Pancreas (tissue), 10 donors: ENCODE results near the gene PRKD1. TPM values are rescaled to one million over a fixed set of nuclear protein-coding genes. Genes with fewer than 3 reads are reported as not detected.

Experiments
- ATAC-seq, 4 donors: fragments of 200-7000 bp; cut with Tn5 transposase; one replicate each; pipeline versions ENCODE4 v1.8.0 to v1.9.1; 2020; ENCODE audit warnings: mild to moderate bottlenecking in 4 of 4, moderate library complexity in 4 of 4
- DNase-seq, 6 donors: peaks; one replicate each; pipeline ENCODE4 v3.0.0-alpha.2; 2020
- FAIRE-seq: peaks from 2 replicates; lab custom pipeline; 2012; peaks lifted over from hg19 to GRCh38; lab: Jason Lieb, UNC
- H3K27ac ChIP-seq, 4 donors: fragments of 200-600 bp; sonication (generic); 1 replicate in 3 of 4; 2 replicates in 1 of 4; pipeline versions ENCODE4 v1.5.0 to v1.8.0; 2020
- H3K27me3 ChIP-seq, 4 donors: fragments of 200-600 bp; one replicate each; pipeline ENCODE4 v1.8.0; 2021
- H3K36me3 ChIP-seq, 3 donors: fragments of 200-600 bp; sonication (generic) in 1 of 3; one replicate each; pipeline versions ENCODE4 v1.5.0 to v1.8.0; 2020 to 2021
- H3K4me1 ChIP-seq, 3 donors: fragments of 200-600 bp; one replicate each; pipeline ENCODE4 v1.8.0; 2021
- H3K4me3 ChIP-seq, 4 donors: fragments of 200-600 bp; sonication (generic) in 2 of 4; one replicate each; pipeline versions ENCODE4 v1.5.0 to v1.8.0; 2020 to 2021
- H3K9me3 ChIP-seq, 4 donors: fragments of 200-600 bp; one replicate each; pipeline ENCODE4 v1.8.0; 2021
- CTCF ChIP-seq, 4 donors: fragments of 200-600 bp; sonication (generic) in 3 of 4; IDR thresholded peaks; one replicate each; pipeline versions ENCODE4 v1.5.0 to v1.8.0; 2021; ENCODE audit warnings: antibody characterized with exemption in 4 of 4
- WGBS, 2 donors: extraction: QIAGEN DNeasy Blood & Tissue Kit; methylation state at CpG; one replicate each; pipeline ENCODE4 v1.1.7; 2013; 5-methylcytosine and 5-hydroxymethylcytosine counted together
- intact Hi-C, 3 donors: fragments of 100-400 bp; cut with DNase I; formaldehyde crosslinking; loops; one replicate each; pipeline versions ENCODE4 v1.11.1 to v1.14.2; 2022
- polyA plus RNA-seq, 2 donors: library from polyadenylated mRNA; stranded (reverse); fragments of 200-250 nt; gene quantifications; one replicate each; pipeline ENCODE4 v1.2.3, GENCODE V29; 2013
- total RNA-seq, 6 donors: library from RNA; stranded (reverse); fragmentation: NEBNext Ultra II Directional in 4 of 6; extraction: Animal tissue kit (Norgen Biotek cat#: 25700) in 4 of 6; gene quantifications; one replicate each; pipeline versions ENCODE4 v1.2.1 to v1.2.4, GENCODE V29; 2021 to 2023
- donor health status: healthy with polysubstance abuse.
- donor health status: DM: no; HTN: no; CAD: no; lungs with moderate emphysema.
- donor health status: DM: no; HTN: no; CAD: no.
- donor health status: control.
- donor health status: control.
- donor health status: Bipolar disorder and iron deficiency.
- donor health status: DM: yes; HTN: yes; CAD: no.
- donor health status: DM: no; HTN: no; CAD: no.
- donor health status: DM: no; HTN: no; CAD: no.
- donor health status: DM: yes; HTN: yes; CAD: no.

Gene PRKD1
- total and polyA plus RNA-seq, 8 donors: 3.1 to 13.2 (median 4.2) TPM

GRCh38 chr14:29653303-29653702 lies 274.3 kb downstream of the PRKD1 start:
- peaks cover 2 to 14% (median 11%) of the 10 kb centered on the region in 3 donors for H3K4me1 ChIP-seq
- FAIRE-seq (no peak), ATAC-seq (no peak), DNase-seq (no peak)
- no peaks in the 10 kb centered on the region for H3K27me3 ChIP-seq
- intact Hi-C loops: no loop called here
- no peaks in the 10 kb centered on the region for H3K9me3 ChIP-seq
- no peak overlapping the region for H3K4me3 ChIP-seq
- no peak overlapping the region for H3K27ac ChIP-seq
- TF ChIP-seq CTCF (IDR thresholded peaks at IDR 0.05): no peak
- H3K36me3 ChIP-seq: no peaks in the 10 kb centered on the region

- Histone ChIP-seq H3K36me3 (no peaks in the 10 kb centered on the region), H3K4me3 (no peak overlapping the region), H3K27ac (no peak overlapping the region), H3K27me3 (no peaks in the 10 kb centered on the region), H3K4me1 (peaks cover 2 to 14% (median 11%) of the 10 kb centered on the region in 3 donors), H3K9me3 (no peaks in the 10 kb centered on the region)
- DNase-seq: no peak
- TF ChIP-seq CTCF (IDR thresholded peaks at IDR 0.05): no peak
- ATAC-seq: no peak
- intact Hi-C loops: no loop called here
- peak; percentile 34 for FAIRE-seq
Observed at GRCh38 chr14:29652571-29652970, 275.1 kb downstream of the PRKD1 start.

DNA sequence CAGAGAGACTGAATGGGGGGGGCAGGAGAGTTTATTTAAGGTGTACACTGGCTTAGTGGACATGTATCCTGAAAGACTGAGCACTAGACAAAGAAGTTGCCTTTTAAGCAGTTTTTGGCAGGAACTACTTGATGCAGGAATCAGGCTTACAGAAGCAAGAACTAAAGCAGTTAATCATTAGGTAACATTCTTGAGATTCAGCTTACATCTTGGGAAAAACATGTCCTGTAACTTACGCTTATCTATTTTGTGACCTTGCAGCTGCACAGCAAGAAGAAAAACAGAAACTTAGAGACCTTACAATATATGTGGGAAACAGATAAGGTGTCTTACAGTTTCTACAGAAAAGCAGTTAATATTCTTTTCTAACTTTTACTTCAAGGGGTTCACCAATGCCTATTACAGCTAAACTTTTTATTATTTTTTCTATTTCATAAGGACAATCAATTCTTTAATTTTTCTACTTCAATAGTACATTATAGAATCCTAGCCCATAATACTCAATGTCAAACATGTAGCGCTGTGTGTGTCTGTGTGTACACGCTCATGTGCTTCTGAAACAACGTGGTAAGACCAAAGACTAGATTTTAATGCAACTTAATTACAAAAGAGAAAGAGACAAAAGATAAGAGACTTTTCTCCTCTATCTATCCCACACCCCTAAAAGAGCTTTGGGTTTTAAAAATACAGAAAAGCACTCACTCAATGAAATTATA lies 276.9 kb downstream of the PRKD1 start:
- Histone ChIP-seq H3K27ac (peak overlapping the region in 2 of 4 donors; percentile 57 to 69), H3K4me1 (peaks cover 2 to 14% (median 11%) of the 10 kb centered on the region in 3 donors), H3K36me3 (no peaks in the 10 kb centered on the region), H3K27me3 (no peaks in the 10 kb centered on the region), H3K9me3 (no peaks in the 10 kb centered on the region), H3K4me3 (no peak overlapping the region)
- TF ChIP-seq CTCF (IDR thresholded peaks at IDR 0.05): no peak
- WGBS, 2 donors: 37 to 45% methylated on average over 4 of the region's 4 CpGs
- DNase-seq (no peak), FAIRE-seq (no peak), ATAC-seq (peak; percentile 77 to 92 (median 86))
- intact Hi-C loops: no loop called here

GRCh38 chr14:29649170-29649569 lies 278.5 kb downstream of the PRKD1 start:
- no peak overlapping the region for H3K4me3 ChIP-seq
- WGBS, 2 donors: 73% methylated on average over 3 of the region's 3 CpGs
- TF ChIP-seq CTCF (IDR thresholded peaks at IDR 0.05): no peak
- H3K27me3 ChIP-seq: no peaks in the 10 kb centered on the region
- no peak for ATAC-seq
- peak overlapping the region in 2 of 4 donors; percentile 57 to 69 for H3K27ac ChIP-seq
- no peak for FAIRE-seq
- DNase-seq: no peak
- intact Hi-C loops: no loop called here
- peaks cover 2 to 17% (median 11%) of the 10 kb centered on the region in 3 donors for H3K4me1 ChIP-seq
- no peaks in the 10 kb centered on the region for H3K36me3 ChIP-seq
- no peaks in the 10 kb centered on the region for H3K9me3 ChIP-seq

GRCh38 chr14:29648045-29648444 lies 279.6 kb downstream of the PRKD1 start:
- no peak for TF ChIP-seq CTCF (IDR thresholded peaks at IDR 0.05)
- H3K4me3 ChIP-seq: no peak overlapping the region
- no peaks in the 10 kb centered on the region for H3K27me3 ChIP-seq
- no peak for ATAC-seq
- H3K9me3 ChIP-seq: no peaks in the 10 kb centered on the region
- no peak for DNase-seq
- intact Hi-C loops: no loop called here
- H3K36me3 ChIP-seq: no peaks in the 10 kb centered on the region
- peaks cover 6 to 17% (median 11%) of the 10 kb centered on the region in 3 donors for H3K4me1 ChIP-seq
- no peak for FAIRE-seq
- no peak overlapping the region for H3K27ac ChIP-seq
